Stomach (tissue), 4 donors: ENCODE data around the gene MPPE1.

ENCODE experiments used
- EP300 ChIP-seq: sonication (generic); formaldehyde crosslinking; IDR thresholded peaks from one replicate; pipeline ENCODE4 v1.6.1; 2017; ENCODE audit warnings: antibody characterized with exemption
- POLR2A ChIP-seq, 4 donors: fragments of 450-650 bp; IDR thresholded peaks; one replicate each; pipeline ENCODE4 v1.6.1; 2016; ENCODE audit warnings: antibody characterized with exemption in 4 of 4, control low read depth in 2 of 4, mild to moderate bottlenecking in 1 of 4, moderate library complexity in 1 of 4
- POLR2AphosphoS5 ChIP-seq, 3 donors: sonication (generic); formaldehyde crosslinking; IDR thresholded peaks; one replicate each; pipeline ENCODE4 v1.6.1; 2016; ENCODE audit warnings: antibody characterized with exemption in 3 of 3
- TF ChIP-seq, protein P1 (sequence below), 7 experiments: fragments of 450-650 bp in 4 of 7; fragments of 200-600 bp in 3 of 7; sonication (generic) in 3 of 7; IDR thresholded peaks; one replicate each; pipeline ENCODE4 v1.5.1; 2016 to 2019; ENCODE audit warnings: antibody characterized with exemption in 7 of 7, control low read depth in 2 of 7, mild to moderate bottlenecking in 1 of 7

DNA sequence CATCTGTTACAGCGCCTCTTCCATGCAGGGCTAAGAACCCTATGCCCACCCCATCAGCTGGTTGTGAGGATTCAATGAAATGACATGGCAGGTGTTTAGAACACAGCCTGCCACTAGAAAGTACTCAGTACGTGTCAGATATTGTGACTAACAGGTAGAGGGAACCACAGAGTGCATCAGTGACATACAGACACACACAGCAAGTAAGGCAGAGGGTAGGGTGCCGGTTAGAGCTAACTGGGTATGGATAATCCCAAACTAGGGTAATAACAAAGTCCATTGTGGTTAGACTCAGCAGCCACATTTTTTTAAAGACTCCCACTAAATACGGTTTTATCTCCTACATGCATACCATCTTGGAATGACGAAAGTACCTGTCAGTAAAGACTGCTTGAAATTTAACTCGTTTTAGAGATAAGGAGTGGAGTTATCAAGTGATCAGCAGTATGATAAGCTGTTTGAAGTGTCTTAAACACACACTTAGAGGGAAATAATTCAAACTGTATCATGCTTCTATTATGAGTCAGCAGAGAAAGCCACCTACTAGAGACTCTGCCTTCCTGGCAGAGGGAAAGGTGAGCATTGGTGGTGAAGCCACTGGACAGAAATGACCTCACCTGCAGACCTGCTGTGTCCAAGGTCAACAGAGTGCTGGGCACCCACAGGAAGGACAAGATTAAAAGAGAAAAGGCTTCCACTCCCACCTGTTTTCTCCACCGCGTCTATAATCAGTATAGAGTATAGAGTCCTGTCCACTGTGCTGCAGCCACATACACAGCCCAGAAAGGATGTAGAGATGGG lies 20.6 kb downstream of the MPPE1 start:
- TF ChIP-seq POLR2A (IDR thresholded peaks at IDR 0.05) (no peak), POLR2AphosphoS5 (IDR thresholded peaks at IDR 0.05) (no peak), EP300 (no peak)
- TF ChIP-seq, protein P1, sequence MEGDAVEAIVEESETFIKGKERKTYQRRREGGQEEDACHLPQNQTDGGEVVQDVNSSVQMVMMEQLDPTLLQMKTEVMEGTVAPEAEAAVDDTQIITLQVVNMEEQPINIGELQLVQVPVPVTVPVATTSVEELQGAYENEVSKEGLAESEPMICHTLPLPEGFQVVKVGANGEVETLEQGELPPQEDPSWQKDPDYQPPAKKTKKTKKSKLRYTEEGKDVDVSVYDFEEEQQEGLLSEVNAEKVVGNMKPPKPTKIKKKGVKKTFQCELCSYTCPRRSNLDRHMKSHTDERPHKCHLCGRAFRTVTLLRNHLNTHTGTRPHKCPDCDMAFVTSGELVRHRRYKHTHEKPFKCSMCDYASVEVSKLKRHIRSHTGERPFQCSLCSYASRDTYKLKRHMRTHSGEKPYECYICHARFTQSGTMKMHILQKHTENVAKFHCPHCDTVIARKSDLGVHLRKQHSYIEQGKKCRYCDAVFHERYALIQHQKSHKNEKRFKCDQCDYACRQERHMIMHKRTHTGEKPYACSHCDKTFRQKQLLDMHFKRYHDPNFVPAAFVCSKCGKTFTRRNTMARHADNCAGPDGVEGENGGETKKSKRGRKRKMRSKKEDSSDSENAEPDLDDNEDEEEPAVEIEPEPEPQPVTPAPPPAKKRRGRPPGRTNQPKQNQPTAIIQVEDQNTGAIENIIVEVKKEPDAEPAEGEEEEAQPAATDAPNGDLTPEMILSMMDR (IDR thresholded peaks at IDR 0.05) = no peak
